IPS DF 6.9 (cell line): ENCODE results near the gene SETDB1.
A peak's percentile ranks its signal among the peaks of the same experiment; 100 is the strongest.

Source experiments
- DNase-seq: peaks from one replicate; pipeline ENCODE4 v3.0.0-alpha.2; 2013; ENCODE audit warnings: low read depth, low spot score
- H3K27ac ChIP-seq: one replicate; pipeline ENCODE4 v1.5.1; 2013; ENCODE audit warnings: low read length, control low read depth
- H3K27me3 ChIP-seq: 2 replicates; pipeline ENCODE4 v1.6.1; 2013; ENCODE audit warnings: mild to moderate bottlenecking, low read length; ENCODE audit not compliant: control insufficient read depth, insufficient read depth
- H3K36me3 ChIP-seq: 2 replicates; pipeline ENCODE4 v1.6.1; 2013; ENCODE audit warnings: low read length; ENCODE audit not compliant: control insufficient read depth, insufficient read depth
- H3K4me1 ChIP-seq: 2 replicates; pipeline ENCODE4 v1.6.1; 2013; ENCODE audit warnings: low read length; ENCODE audit not compliant: control insufficient read depth, insufficient read depth
- H3K4me3 ChIP-seq: 2 replicates; pipeline ENCODE4 v1.5.1; 2013; ENCODE audit warnings: mild to moderate bottlenecking, low read length
- H3K9me3 ChIP-seq: 2 replicates; pipeline ENCODE4 v1.6.1; 2013; ENCODE audit warnings: low read length, inconsistent platforms; ENCODE audit not compliant: control insufficient read depth, insufficient read depth
- WGBS: extraction: QIAGEN DNeasy Blood & Tissue Kit; methylation state at CpG from one replicate; pipeline ENCODE4 v1.1.7; 2013; ENCODE audit warnings: mixed read lengths, missing lambda C conversion rate; ENCODE audit not compliant: insufficient read length, insufficient coverage; 5-methylcytosine and 5-hydroxymethylcytosine counted together

Gene SETDB1

GRCh38 chr1:150974580-150975478 is 48.7 kb downstream of the SETDB1 start, which contains the start of gene CERS2:
CERS2 (minus strand) TSS chr1:150974835; CDS start chr1:150969090, 5,745 bp downstream.
- H3K9me3 ChIP-seq, result no peaks in the 10 kb centered on the region
- no CpG with 5 or more reads among the region's 106 CpGs for WGBS
- peaks cover 22% of the 10 kb centered on the region for H3K4me1 ChIP-seq
- H3K4me3 ChIP-seq, result peak within 1 kb of the TSS; percentile 69
- no peak for DNase-seq
- H3K27me3 ChIP-seq, result no peaks in the 10 kb centered on the region
- no peak within 1 kb of the TSS for H3K27ac ChIP-seq
- no peaks in the 10 kb centered on the region for H3K36me3 ChIP-seq

- H3K27ac ChIP-seq, result no peak overlapping the region
- no peaks in the 10 kb centered on the region for H3K27me3 ChIP-seq
- H3K9me3 ChIP-seq, result no peaks in the 10 kb centered on the region
- H3K36me3 ChIP-seq, result no peaks in the 10 kb centered on the region
- no peak for DNase-seq
- WGBS, result no CpG with 5 or more reads among the region's 9 CpGs
- H3K4me3 ChIP-seq, result no peak overlapping the region
- peaks cover 19% of the 10 kb centered on the region for H3K4me1 ChIP-seq
These were observed 50.2 kb downstream of the SETDB1 start for GRCh38 chr1:150976401-150976821.

GRCh38 chr1:150976879-150977694 is 50.9 kb downstream of the SETDB1 start:
- WGBS, result no CpG with 5 or more reads among the region's 11 CpGs
- Histone ChIP-seq H3K4me1 (peaks cover 23% of the 10 kb centered on the region), H3K27me3 (no peaks in the 10 kb centered on the region), H3K4me3 (no peak overlapping the region), H3K27ac (no peak overlapping the region), H3K9me3 (no peaks in the 10 kb centered on the region), H3K36me3 (no peaks in the 10 kb centered on the region)
- DNase-seq, result no peak

GRCh38 chr1:150979092-150980056 is 53.2 kb downstream of the SETDB1 start:
- Histone ChIP-seq H3K27ac (no peak overlapping the region), H3K4me3 (no peak overlapping the region), H3K27me3 (no peaks in the 10 kb centered on the region), H3K4me1 (peaks cover 14% of the 10 kb centered on the region; the same call in 1 of the 2 replicates), H3K9me3 (no peaks in the 10 kb centered on the region), H3K36me3 (no peaks in the 10 kb centered on the region)
- no CpG with 5 or more reads among the region's 23 CpGs for WGBS
- DNase-seq, result peak; percentile 72

- no peak overlapping the region for H3K4me3 ChIP-seq
- no peak overlapping the region for H3K27ac ChIP-seq
These were observed 55.1 kb downstream of the SETDB1 start for GRCh38 chr1:150981177-150981804.

GRCh38 chr1:150981805-150982712 is 55.9 kb downstream of the SETDB1 start, which contains the start of gene ANXA9:
ANXA9 (plus strand) TSS chr1:150982292; CDS start chr1:150983106, 814 bp downstream.
- Histone ChIP-seq H3K4me3 (no peak within 1 kb of the TSS), H3K9me3 (no peaks in the 10 kb centered on the region), H3K27ac (no peak within 1 kb of the TSS), H3K4me1 (peaks cover 12% of the 10 kb centered on the region; the same call in 1 of the 2 replicates), H3K27me3 (no peaks in the 10 kb centered on the region), H3K36me3 (no peaks in the 10 kb centered on the region)
- WGBS, result no CpG with 5 or more reads among the region's 12 CpGs
- DNase-seq, result no peak

More at GRCh38 chr1:150981177-150981804, 55.1 kb downstream of the SETDB1 start:
- peaks cover 12% of the 10 kb centered on the region; the same call in 1 of the 2 replicates for H3K4me1 ChIP-seq
- no CpG with 5 or more reads among the region's 6 CpGs for WGBS
- H3K9me3 ChIP-seq, result no peaks in the 10 kb centered on the region
- H3K36me3 ChIP-seq, result no peaks in the 10 kb centered on the region
- DNase-seq, result peak; percentile 83
- no peaks in the 10 kb centered on the region for H3K27me3 ChIP-seq

- H3K4me3 ChIP-seq, result no peak overlapping the region
- H3K4me1 ChIP-seq, result peaks cover 10% of the 10 kb centered on the region; the same call in 1 of the 2 replicates
- H3K36me3 ChIP-seq, result no peaks in the 10 kb centered on the region
- no CpG with 5 or more reads among the region's 2 CpGs for WGBS
- no peaks in the 10 kb centered on the region for H3K9me3 ChIP-seq
- no peak overlapping the region for H3K27ac ChIP-seq
- no peak for DNase-seq
- H3K27me3 ChIP-seq, result no peaks in the 10 kb centered on the region
These were observed 59.1 kb downstream of the SETDB1 start for GRCh38 chr1:150985179-150985825.

GRCh38 chr1:150987924-150988323 is 61.8 kb downstream of the SETDB1 start:
- Histone ChIP-seq H3K9me3 (no peaks in the 10 kb centered on the region), H3K27ac (no peak overlapping the region), H3K4me3 (no peak overlapping the region), H3K27me3 (no peaks in the 10 kb centered on the region), H3K36me3 (no peaks in the 10 kb centered on the region), H3K4me1 (no peaks in the 10 kb centered on the region)
- DNase-seq, result no peak
- WGBS, result no CpG with 5 or more reads among the region's 7 CpGs
